Upper lobe of left lung (tissue), 6 donors: ENCODE data around the gene C1orf87. TPM values are rescaled to one million over a fixed set of nuclear protein-coding genes. Genes with fewer than 3 reads are reported as not detected.

Source experiments
- ATAC-seq, 2 donors: fragments of 200-7000 bp; cut with Tn5 transposase; one replicate each; pipeline ENCODE4 v1.9.1; 2022; ENCODE audit warnings: mild to moderate bottlenecking in 2 of 2, moderate library complexity in 2 of 2; ENCODE audit not compliant: low FRiP score in 2 of 2
- DNase-seq, 2 donors: peaks; one replicate each; pipeline ENCODE4 v3.0.0-alpha.2; 2019 to 2020
- H3K27ac ChIP-seq, 4 donors: fragments of 200-600 bp; sonication (generic); one replicate each; pipeline ENCODE4 v1.5.1; 2016 to 2019
- H3K27me3 ChIP-seq, 4 donors: fragments of 200-600 bp; sonication (generic); one replicate each; pipeline ENCODE4 v1.5.1; 2017 to 2019
- H3K36me3 ChIP-seq, 4 donors: fragments of 200-600 bp; sonication (generic); one replicate each; pipeline ENCODE4 v1.5.1; 2016 to 2019
- H3K4me1 ChIP-seq, 4 donors: fragments of 200-600 bp; sonication (generic); one replicate each; pipeline ENCODE4 v1.5.1; 2018 to 2019
- H3K4me3 ChIP-seq, 4 donors: fragments of 200-600 bp; sonication (generic); one replicate each; pipeline ENCODE4 v1.5.1; 2017 to 2019; ENCODE audit warnings: mild to moderate bottlenecking in 2 of 4, moderate library complexity in 1 of 4
- H3K9me3 ChIP-seq, 4 donors: fragments of 200-600 bp; sonication (generic); one replicate each; pipeline ENCODE4 v1.5.1; 2018 to 2019
- EP300 ChIP-seq, 4 donors: sonication (generic); formaldehyde crosslinking; IDR thresholded peaks; one replicate each; pipeline ENCODE4 v1.5.1; 2017; ENCODE audit warnings: antibody characterized with exemption in 4 of 4, control low read depth in 2 of 4
- POLR2A ChIP-seq, 4 donors: fragments of 450-650 bp; IDR thresholded peaks; one replicate each; pipeline ENCODE4 v1.5.1; 2016 to 2017; ENCODE audit warnings: antibody characterized with exemption in 4 of 4, mild to moderate bottlenecking in 2 of 4
- POLR2AphosphoS5 ChIP-seq, 2 donors: sonication (generic); formaldehyde crosslinking; IDR thresholded peaks; one replicate each; pipeline ENCODE4 v1.5.1; 2017; ENCODE audit warnings: antibody characterized with exemption in 2 of 2
- WGBS, 2 donors: methylation state at CpG; one replicate each; pipeline ENCODE4 v1.1.5; 2017 to 2018; 5-methylcytosine and 5-hydroxymethylcytosine counted together
- total RNA-seq, 6 donors: library from RNA; depleted of rRNA in 4 of 6; stranded (reverse); fragments of >200 nt in 4 of 6; gene quantifications; one replicate each; pipeline versions ENCODE4 v1.1.0 to v1.2.1, GENCODE V29; 2016 to 2021
- TF ChIP-seq, protein P1 (sequence below), 6 experiments: fragments of 450-650 bp in 4 of 6; fragments of 200-600 bp in 2 of 6; sonication (generic) in 2 of 6; IDR thresholded peaks; one replicate each; pipeline ENCODE4 v1.5.1; 2016 to 2019; ENCODE audit warnings: antibody characterized with exemption in 6 of 6
- donor health status: DM: no; HTN: no; CAD: no; lungs with moderate emphysema.
- donor health status: DM: no; HTN: yes; CAD: no; lungs with severe emphysema.

C1orf87 gene
- total RNA-seq, 6 donors from 2014 or later = 0.40 to 26.1 (median 4.8) TPM

DNA sequence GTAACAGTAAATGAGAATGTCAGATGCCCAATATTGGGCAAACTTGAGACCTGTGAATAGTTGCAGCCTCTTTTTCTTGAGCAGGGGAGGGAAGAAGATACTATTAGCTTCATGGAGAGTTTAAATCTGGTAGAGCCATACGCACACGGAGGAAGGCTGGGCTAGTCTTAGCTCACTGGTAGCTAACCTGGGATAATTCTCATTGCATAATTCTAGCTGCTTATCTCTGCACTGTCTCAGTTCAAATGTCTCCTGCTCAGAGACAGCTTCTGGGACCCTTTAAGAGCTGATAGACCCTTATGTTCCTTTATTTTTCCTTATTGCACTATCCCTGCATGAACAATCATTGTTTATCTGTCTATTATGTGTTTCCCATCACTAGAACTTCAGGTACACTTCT, 8.4 kb downstream of the C1orf87 start:
- DNase-seq = no peak
- no peak for ATAC-seq
- Histone ChIP-seq H3K27me3 (no peaks in the 10 kb centered on the region), H3K36me3 (no peaks in the 10 kb centered on the region), H3K4me3 (no peak overlapping the region), H3K27ac (no peak overlapping the region), H3K9me3 (no peaks in the 10 kb centered on the region), H3K4me1 (no peaks in the 10 kb centered on the region)
- TF ChIP-seq, protein P1, sequence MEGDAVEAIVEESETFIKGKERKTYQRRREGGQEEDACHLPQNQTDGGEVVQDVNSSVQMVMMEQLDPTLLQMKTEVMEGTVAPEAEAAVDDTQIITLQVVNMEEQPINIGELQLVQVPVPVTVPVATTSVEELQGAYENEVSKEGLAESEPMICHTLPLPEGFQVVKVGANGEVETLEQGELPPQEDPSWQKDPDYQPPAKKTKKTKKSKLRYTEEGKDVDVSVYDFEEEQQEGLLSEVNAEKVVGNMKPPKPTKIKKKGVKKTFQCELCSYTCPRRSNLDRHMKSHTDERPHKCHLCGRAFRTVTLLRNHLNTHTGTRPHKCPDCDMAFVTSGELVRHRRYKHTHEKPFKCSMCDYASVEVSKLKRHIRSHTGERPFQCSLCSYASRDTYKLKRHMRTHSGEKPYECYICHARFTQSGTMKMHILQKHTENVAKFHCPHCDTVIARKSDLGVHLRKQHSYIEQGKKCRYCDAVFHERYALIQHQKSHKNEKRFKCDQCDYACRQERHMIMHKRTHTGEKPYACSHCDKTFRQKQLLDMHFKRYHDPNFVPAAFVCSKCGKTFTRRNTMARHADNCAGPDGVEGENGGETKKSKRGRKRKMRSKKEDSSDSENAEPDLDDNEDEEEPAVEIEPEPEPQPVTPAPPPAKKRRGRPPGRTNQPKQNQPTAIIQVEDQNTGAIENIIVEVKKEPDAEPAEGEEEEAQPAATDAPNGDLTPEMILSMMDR (IDR thresholded peaks at IDR 0.05) = no peak
- TF ChIP-seq POLR2A (IDR thresholded peaks at IDR 0.05) = no peak
- TF ChIP-seq POLR2AphosphoS5 (IDR thresholded peaks at IDR 0.05) = no peak
- TF ChIP-seq EP300 (IDR thresholded peaks at IDR 0.05) = no peak
- 71 to 92% methylated on average over 2 of the region's 2 CpGs for WGBS, 2 donors

DNA sequence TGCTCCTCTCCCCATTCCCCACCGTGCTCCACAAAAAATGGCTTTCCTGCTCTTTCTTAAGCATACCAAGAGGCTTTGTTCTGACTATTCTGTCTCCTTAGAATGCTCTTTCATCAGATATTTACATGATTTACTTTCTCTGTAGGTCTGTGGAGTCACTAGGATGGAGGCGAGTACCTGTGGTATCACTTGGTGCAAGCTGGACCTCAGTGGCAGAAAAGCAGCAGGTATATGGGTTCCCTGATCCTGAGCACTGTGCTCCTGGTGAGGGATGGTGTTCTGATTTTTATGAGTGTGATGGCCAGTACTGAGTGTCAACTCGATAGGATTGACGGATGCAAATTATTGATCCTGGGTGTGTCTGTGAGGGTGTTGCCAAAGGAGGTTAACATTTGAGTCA, 10.0 kb downstream of the C1orf87 start:
- no peaks in the 10 kb centered on the region for H3K36me3 ChIP-seq
- 85 to 87% methylated on average over 4 of the region's 4 CpGs for WGBS, 2 donors
- H3K4me3 ChIP-seq = no peak overlapping the region
- H3K4me1 ChIP-seq = no peaks in the 10 kb centered on the region
- H3K9me3 ChIP-seq = no peaks in the 10 kb centered on the region
- H3K27ac ChIP-seq = no peak overlapping the region
- ATAC-seq (no peak), DNase-seq (no peak)
- TF ChIP-seq POLR2AphosphoS5 (IDR thresholded peaks at IDR 0.05) = no peak
- TF ChIP-seq, protein P1 (IDR thresholded peaks at IDR 0.05) = no peak
- no peak for TF ChIP-seq POLR2A (IDR thresholded peaks at IDR 0.05)
- TF ChIP-seq EP300 (IDR thresholded peaks at IDR 0.05) = no peak
- H3K27me3 ChIP-seq = no peaks in the 10 kb centered on the region

DNA sequence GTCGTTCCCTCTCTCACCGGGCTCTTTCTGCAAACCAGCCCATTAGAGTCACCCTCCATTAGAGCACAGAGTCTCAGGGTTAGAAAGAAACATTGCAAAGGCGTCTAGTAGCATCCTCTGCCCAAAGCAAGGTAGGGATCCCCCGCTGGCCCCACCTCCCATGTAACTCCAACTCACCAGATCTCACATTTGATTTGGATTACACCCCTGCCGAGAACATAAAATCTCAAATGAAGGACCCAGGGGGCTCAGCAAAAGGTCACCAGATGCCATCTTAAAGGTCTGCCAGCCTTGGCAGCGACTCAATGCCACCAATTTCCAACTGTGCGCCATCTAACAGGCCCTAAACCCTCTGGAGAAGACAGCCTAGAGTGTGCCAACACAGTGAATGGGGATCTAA, 14.1 kb downstream of the C1orf87 start:
- TF ChIP-seq EP300 (IDR thresholded peaks at IDR 0.05) (no peak), POLR2AphosphoS5 (IDR thresholded peaks at IDR 0.05) (no peak), POLR2A (IDR thresholded peaks at IDR 0.05) (no peak)
- TF ChIP-seq, protein P1 (IDR thresholded peaks at IDR 0.05) = no peak
- 90 to 91% methylated on average over 7 of the region's 7 CpGs for WGBS, 2 donors
- Histone ChIP-seq H3K36me3 (no peaks in the 10 kb centered on the region), H3K4me1 (no peaks in the 10 kb centered on the region), H3K27me3 (no peaks in the 10 kb centered on the region), H3K27ac (no peak overlapping the region), H3K4me3 (no peak overlapping the region), H3K9me3 (no peaks in the 10 kb centered on the region)
- DNase-seq = no peak
- no peak for ATAC-seq

DNA sequence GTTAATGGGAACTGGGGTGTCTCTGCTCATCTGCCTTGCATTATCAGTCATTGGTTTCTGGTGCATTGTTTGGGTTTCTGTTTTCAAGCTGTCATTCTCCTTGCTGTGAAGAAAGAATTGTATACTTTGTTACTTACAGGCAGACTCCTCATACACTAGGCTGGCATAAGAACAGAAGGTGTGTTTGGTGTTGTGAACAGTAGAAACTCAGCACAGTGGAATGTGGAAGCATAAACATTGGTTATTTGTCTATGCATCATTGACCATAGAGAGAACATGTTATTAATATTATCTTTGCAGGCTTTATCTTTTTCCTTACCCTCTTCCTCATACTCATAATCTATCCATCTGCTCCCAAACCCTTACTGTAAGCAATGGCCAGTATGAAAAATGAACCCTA, 18.2 kb downstream of the C1orf87 start:
- ATAC-seq (no peak), DNase-seq (no peak)
- Histone ChIP-seq H3K9me3 (no peaks in the 10 kb centered on the region), H3K36me3 (no peaks in the 10 kb centered on the region), H3K27ac (no peak overlapping the region), H3K4me3 (no peak overlapping the region), H3K27me3 (no peaks in the 10 kb centered on the region), H3K4me1 (no peaks in the 10 kb centered on the region)
- no peak for TF ChIP-seq EP300 (IDR thresholded peaks at IDR 0.05)
- no peak for TF ChIP-seq POLR2A (IDR thresholded peaks at IDR 0.05)
- TF ChIP-seq POLR2AphosphoS5 (IDR thresholded peaks at IDR 0.05) = no peak
- TF ChIP-seq, protein P1 (IDR thresholded peaks at IDR 0.05) = no peak

DNA sequence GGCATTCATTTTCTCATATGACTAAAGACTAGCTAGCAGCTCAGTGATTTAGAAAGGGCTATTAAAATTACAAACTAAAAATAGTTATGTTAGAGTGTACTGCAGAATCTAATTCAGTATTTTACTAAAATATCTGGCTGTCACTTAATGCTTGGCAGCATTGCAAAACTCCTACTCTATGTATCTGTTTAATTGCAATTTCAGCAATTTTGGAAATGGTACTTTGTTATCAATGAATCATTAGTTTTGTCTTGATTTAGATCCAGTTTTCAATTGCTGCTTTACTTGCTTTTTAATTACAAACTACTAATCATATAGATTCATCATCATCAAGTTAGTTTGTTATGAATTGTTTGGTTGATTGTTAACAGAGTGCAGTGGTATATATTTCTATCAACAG, 19.2 kb downstream of the C1orf87 start:
- no peak for DNase-seq
- no peak for ATAC-seq
- Histone ChIP-seq H3K27ac (no peak overlapping the region), H3K4me3 (no peak overlapping the region), H3K27me3 (no peaks in the 10 kb centered on the region), H3K4me1 (no peaks in the 10 kb centered on the region), H3K9me3 (peaks cover 0 to under 1% (median 0%) of the 10 kb centered on the region in 4 donors), H3K36me3 (no peaks in the 10 kb centered on the region)
- TF ChIP-seq, protein P1 (IDR thresholded peaks at IDR 0.05) = no peak
- no peak for TF ChIP-seq POLR2AphosphoS5 (IDR thresholded peaks at IDR 0.05)
- no peak for TF ChIP-seq EP300 (IDR thresholded peaks at IDR 0.05)
- no peak for TF ChIP-seq POLR2A (IDR thresholded peaks at IDR 0.05)
